Measurements from ENCODE around the gene AMY1C.

Gene AMY1C

DNA sequence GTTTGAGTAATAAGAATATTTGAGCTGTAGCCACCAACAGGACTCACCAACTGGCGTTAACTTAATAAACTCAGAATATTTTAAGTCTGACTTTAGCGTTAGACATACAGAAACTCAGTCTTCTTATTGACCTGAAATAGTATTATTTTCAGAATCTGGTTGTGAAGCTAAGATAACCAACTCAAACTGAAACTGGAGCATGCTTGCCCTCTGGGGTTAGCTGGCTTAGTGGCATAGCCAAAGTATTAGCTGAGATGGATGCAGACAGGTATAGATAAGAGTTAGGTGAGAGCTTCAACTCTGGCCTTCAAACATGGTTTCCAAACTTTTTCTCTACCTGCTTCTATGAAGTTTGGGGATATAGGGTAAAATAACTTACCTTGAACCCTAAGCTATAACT is 40.5 kb downstream of the AMY1C start:
- Mint-ChIP-seq H3K36me3 (no peaks in the 10 kb centered on the region), H3K4me3 (no peak overlapping the region), H3K9me3 (peaks cover 0 to 1% of the 10 kb centered on the region in 2 donors), H3K27ac (no peak overlapping the region), H3K27me3 (no peaks in the 10 kb centered on the region), H3K4me1 (no peaks in the 10 kb centered on the region)
- DNase-seq (no peak), ATAC-seq (replicated peaks) (no peak)
